NCI-H1436 (cell line): ENCODE data around the gene TSC22D4.
"Not testable (repeated sequence)": the region's sequence is repeated elsewhere in the genome, so short reads cannot be mapped to it uniquely, and the experiment has no call there.

Experiments
- DNase-seq: peaks from one replicate; lab custom pipeline; 2025; lab: John Stamatoyannopoulos, UW

TSC22D4 gene

GRCh38 chr7:100472854-100473499 is 6.0 kb downstream of the TSC22D4 start:
- peak; percentile 34 for DNase-seq

GRCh38 chr7:100472121-100472851 is 6.7 kb downstream of the TSC22D4 start:
- no peak for DNase-seq

DNA sequence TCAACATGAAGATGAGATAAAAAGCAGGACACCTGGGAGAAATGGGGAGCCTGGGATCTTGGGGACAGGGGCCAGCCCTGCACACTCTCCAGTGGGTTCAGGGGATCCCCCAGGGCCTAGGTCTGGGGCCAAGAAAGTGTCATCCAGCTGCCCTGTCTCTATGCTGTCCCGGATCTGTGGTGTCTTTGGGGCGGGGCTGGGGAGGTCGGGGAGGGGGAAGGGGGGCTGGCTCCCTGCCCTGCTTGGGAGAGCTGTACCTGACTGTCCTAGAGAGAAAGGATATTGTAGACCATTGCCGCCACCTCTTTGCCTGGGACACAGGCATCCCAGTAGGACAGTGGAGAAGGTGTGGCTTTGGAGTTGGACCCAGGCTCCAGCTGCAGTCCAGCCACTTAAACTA is 8.0 kb downstream of the TSC22D4 start:
- DNase-seq, result no peak

DNA sequence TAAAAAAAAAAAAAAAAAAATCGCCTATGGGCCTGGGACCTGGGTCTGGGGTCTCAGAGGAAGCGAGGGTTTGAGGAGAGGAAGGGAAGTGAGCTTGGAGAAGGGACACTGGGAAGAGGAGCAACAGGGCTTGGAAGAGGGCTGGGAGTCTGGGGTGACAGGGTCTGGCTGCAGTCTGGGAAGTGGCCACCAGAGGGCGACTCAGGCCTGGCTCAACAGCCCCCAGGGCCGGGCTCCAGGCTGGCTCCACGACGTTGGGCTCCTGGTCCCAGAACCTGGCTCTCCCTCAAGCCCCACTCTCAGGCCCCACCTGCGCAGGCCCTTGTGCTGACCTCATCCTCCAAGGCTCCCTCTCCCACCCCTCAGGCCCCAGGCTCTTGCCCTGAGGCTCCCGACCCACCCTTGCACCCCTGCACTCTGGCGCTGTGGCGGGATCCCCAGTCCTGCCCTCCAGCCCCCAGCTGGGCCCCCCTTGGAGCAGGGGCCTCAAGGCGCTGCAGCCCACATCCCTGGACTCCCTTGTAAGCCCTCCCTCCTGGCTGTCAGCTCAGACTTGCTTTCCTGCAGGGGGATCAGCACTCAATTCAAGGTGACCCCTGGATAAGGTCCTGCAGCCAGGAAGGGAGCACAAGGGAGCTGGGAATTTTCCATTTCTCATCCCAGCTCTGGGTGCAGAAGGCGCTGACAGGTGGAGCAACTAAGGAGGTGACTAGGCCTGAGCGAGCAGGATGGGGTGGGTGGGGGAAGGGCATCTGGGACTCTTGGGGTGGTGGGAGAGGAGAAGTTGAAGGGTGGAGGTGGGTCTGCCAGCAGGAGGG is 9.6 kb downstream of the TSC22D4 start:
- peak; percentile 67 for DNase-seq

- DNase-seq, result no peak
These were observed 11.2 kb downstream of the TSC22D4 start for GRCh38 chr7:100467638-100468373.

DNA sequence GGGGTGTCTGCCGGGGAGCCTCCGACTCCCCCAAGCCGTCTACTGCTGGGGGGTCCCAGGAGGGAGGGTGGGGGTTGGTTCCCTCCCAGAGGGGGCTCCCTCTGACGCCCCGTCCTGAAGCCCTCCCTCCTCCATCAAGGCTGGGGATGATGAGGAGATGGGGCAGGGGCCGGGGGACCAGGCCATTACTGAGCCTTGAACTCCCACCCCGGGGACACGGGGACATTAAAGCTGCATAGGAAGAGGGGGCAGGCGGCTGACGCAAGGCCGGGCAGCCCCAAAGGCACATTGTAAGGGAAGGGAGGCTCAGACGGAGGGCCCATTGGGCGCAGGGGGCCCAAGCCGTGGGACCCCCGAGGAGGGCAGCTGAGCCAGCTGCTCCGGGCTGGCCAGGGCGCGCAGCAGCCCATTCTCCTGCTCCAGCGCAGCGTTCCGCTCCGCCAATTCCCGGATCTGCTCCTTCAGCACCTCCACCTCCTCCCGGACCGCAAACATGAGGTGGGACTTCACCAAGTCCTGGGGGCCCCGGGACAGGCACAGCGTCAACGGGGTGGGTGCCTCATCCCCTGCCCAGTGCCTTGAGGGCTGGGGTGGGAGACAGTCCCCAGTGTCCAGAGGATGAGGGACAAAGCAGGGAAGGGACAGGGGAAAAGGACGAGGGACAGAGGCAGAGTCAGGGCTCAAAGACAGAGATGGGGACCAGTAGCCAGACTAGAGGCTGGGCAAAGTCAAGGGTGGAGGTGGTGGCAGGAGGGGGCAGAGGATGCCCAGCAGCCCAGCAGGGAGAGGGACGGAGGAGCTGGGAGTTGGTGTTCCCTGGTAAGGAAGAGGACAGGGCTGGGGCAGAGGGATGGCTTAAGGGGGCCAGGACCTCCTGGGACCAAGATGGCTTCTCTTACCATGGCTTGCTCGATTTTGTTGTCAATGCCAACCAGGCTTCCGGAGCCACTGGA is 12.1 kb downstream of the TSC22D4 start:
- DNase-seq, result no peak

DNA sequence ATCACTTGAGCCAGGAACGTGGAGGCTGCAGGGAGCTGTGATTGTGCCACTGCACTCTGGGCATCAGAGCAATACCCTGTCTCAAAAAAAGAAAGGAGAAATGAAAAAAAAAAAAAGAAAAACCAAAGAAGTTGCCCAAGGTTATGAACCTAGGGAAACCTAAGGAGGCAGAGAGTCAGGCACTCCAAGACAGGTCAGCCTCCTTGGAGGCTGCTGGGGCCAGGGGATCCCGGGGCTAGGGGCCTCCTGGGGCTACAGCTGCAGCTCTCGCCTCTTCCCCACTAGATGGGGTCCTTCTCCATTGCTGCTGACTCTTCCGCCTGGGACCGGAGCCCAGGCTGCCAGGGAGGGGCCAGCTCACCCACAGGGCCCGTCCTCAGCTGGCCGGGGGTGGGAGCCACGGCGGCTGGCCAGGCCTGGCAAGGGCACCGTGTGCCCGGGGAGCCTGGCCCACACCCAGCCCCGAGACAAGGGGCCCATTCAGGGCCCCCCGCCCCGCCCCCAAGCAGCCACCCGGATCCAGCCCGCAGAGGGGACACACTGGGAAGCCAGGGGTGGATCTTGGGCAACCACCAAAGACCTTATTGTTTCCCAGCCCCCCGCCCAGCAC is 13.2 kb downstream of the TSC22D4 start:
- DNase-seq, result peak; percentile 47

GRCh38 chr7:100465299-100465698 is 13.7 kb downstream of the TSC22D4 start:
- no peak for DNase-seq

GRCh38 chr7:100464791-100465190 is 14.2 kb downstream of the TSC22D4 start:
- no peak for DNase-seq

GRCh38 chr7:100464210-100464660 is 14.8 kb downstream of the TSC22D4 start, which contains the start of gene SPACDR:
Gene SPACDR, minus strand, starts transcription at chr7:100464260. Its CDS starts 235 bp downstream, at chr7:100464025.
- DNase-seq, result no peak

- no peak for DNase-seq
These were observed 22.0 kb downstream of the TSC22D4 start for GRCh38 chr7:100457033-100457432.

- no peak for DNase-seq
These were observed 22.5 kb downstream of the TSC22D4 start for GRCh38 chr7:100456562-100456961.

DNA sequence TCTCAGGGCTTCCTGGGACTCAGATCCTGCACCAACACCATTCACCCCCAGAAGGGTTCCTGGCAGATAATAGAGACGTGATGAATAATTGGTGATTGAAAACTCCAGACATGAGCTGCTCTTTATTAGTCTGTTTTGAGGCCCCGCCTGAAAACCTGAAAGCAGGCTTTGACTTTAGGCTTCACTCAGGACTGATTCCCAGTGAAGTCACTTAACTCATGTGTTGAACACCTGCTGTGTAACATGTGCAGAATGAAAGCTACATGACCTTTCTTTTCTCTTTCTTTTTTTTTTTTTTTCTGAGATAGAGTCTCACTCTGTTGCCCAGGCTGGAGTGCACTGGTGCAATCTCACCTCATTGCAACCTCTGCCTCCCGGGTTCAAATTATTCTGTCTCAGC is 23.8 kb downstream of the TSC22D4 start:
- no peak for DNase-seq

GRCh38 chr7:100453854-100454253 is 25.2 kb downstream of the TSC22D4 start:
- not testable (repeated sequence) for DNase-seq

DNA sequence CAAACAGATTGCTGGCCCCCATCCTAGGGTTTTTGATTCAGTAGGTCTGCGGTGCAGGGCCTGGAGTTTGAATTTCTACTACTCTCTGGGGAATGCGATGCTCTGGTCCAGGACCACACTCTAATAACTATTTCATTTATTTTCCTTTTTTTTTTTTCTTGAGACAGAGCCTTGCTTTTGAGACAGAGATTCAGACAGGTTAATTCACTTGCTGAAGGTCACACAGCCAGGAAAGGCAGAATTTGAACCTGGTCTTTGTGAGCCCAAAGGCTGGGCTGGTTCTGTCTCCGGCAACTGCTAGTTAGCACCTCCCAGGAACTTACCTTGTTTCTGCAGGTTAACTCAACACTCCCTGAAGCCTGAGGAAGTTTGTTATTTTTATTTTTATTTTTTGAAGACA is 26.5 kb downstream of the TSC22D4 start:
- no peak for DNase-seq

- no peak for DNase-seq
These were observed 29.7 kb downstream of the TSC22D4 start for GRCh38 chr7:100449190-100449795.

DNA sequence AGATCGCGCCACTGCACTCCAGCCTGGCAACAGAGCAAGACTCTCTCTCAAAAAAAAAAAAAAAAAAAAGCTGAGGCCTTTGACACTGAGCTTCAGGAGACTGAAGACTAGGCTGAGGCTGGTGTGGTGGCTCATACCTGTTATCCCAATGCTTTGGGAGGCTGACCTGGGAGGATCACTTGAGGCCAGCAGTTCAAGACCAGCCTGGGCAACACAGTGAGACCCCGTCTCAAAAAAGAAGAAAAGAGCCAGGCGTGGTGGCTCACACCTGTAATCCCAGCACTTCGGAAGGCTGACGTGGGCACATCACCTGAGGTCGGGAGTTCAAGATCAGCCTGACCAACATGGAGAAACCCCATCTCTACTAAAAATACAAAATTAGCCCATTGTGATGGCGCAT is 31.7 kb downstream of the TSC22D4 start:
- DNase-seq, result not testable (repeated sequence)

- no peak for DNase-seq
These were observed 33.0 kb downstream of the TSC22D4 start for GRCh38 chr7:100446040-100446439.

GRCh38 chr7:100444311-100445278 is 34.4 kb downstream of the TSC22D4 start:
- DNase-seq, result no peak
